Gastrocnemius medialis (tissue), 4 donors: ENCODE results near the gene TMEM169.

Source experiments
- POLR2A ChIP-seq, 2 donors: fragments of 450-650 bp; IDR thresholded peaks; one replicate each; pipeline ENCODE4 v1.6.1; 2017; ENCODE audit warnings: antibody characterized with exemption in 2 of 2, mild to moderate bottlenecking in 2 of 2, moderate library complexity in 2 of 2
- TF ChIP-seq, protein P1 (sequence below), 5 experiments: fragments of 450-650 bp in 3 of 5; fragments of 200-600 bp in 2 of 5; sonication (generic) in 2 of 5; IDR thresholded peaks in 4 of 5; conservative IDR thresholded peaks in 1 of 5; 1 replicate in 4 of 5; 2 replicates in 1 of 5; pipeline ENCODE4 v1.5.1; 2016 to 2019; ENCODE audit warnings: antibody characterized with exemption in 5 of 5, mild to moderate bottlenecking in 3 of 5, moderate library complexity in 3 of 5

DNA sequence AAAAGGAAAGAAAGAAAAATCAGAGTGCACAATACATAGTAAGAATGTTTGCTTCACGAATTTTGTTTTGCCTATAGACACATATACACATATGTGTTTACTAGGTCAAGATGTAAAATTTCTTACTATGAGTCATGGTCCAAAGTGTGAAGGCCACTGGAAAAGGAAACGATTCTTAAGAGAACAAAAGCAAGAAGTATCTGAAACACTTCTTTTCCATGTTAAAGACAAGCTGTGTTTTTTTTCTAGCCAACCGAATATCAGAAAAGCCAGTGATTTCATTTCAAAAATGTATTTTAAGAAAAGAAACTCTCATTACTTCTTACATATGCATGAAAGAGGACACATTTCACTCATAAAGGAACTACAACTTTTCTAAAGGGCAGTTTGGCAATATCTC is 25.0 kb upstream of the TMEM169 start:
- TF ChIP-seq, protein P1, sequence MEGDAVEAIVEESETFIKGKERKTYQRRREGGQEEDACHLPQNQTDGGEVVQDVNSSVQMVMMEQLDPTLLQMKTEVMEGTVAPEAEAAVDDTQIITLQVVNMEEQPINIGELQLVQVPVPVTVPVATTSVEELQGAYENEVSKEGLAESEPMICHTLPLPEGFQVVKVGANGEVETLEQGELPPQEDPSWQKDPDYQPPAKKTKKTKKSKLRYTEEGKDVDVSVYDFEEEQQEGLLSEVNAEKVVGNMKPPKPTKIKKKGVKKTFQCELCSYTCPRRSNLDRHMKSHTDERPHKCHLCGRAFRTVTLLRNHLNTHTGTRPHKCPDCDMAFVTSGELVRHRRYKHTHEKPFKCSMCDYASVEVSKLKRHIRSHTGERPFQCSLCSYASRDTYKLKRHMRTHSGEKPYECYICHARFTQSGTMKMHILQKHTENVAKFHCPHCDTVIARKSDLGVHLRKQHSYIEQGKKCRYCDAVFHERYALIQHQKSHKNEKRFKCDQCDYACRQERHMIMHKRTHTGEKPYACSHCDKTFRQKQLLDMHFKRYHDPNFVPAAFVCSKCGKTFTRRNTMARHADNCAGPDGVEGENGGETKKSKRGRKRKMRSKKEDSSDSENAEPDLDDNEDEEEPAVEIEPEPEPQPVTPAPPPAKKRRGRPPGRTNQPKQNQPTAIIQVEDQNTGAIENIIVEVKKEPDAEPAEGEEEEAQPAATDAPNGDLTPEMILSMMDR (IDR thresholded peaks at IDR 0.05 in 4 of 5, conservative IDR thresholded peaks at IDR 0.05 in 1 of 5), result no peak
- no peak for TF ChIP-seq POLR2A (IDR thresholded peaks at IDR 0.05)
